Breast epithelium (tissue), 3 donors: ENCODE results near the gene ABR.

Experiments
- CTCF ChIP-seq, 3 donors: fragments of 450-650 bp; IDR thresholded peaks; one replicate each; pipeline ENCODE4 v1.5.1; 2016 to 2017; ENCODE audit warnings: antibody characterized with exemption in 3 of 3, mild to moderate bottlenecking in 3 of 3, moderate library complexity in 3 of 3
- POLR2A ChIP-seq: fragments of 450-650 bp; IDR thresholded peaks from one replicate; pipeline ENCODE4 v1.6.1; 2016; ENCODE audit warnings: antibody characterized with exemption, mild to moderate bottlenecking, moderate library complexity

GRCh38 chr17:1021147-1021546 lies 158.6 kb downstream of the ABR start:
- TF ChIP-seq POLR2A: no peak
- no peak for TF ChIP-seq CTCF (IDR thresholded peaks at IDR 0.05)
